PFSK-1 (cell line): ENCODE results near the gene DUS1L.

ENCODE experiments used
- FOXP2 ChIP-seq: optimal IDR thresholded peaks from 2 replicates; pipeline ENCODE3; 2011; ENCODE audit warnings: borderline replicate concordance, control low read depth, inconsistent platforms; ENCODE audit not compliant: insufficient read depth; ENCODE audit errors: extremely low read length, extremely low read depth
- POLR2AphosphoS5 ChIP-seq: IDR thresholded peaks from 2 replicates; pipeline ENCODE4 v1.6.1; 2012; ENCODE audit warnings: low read depth, mild to moderate bottlenecking, control low read depth, low read length, moderate library complexity
- REST ChIP-seq, 2 experiments: IDR thresholded peaks; 2 replicates each; pipeline versions ENCODE4 v1.6.1 to v1.8.0; 2011 to 2012; ENCODE audit warnings: low read depth in 2 of 2, low read length in 2 of 2, control low read depth in 1 of 2, inconsistent platforms in 1 of 2, mild to moderate bottlenecking in 1 of 2, moderate library complexity in 1 of 2; ENCODE audit not compliant: insufficient read depth in 1 of 2
- SIN3A ChIP-seq: IDR thresholded peaks from 2 replicates; pipeline ENCODE4 v1.6.1; 2012; ENCODE audit warnings: mild to moderate bottlenecking, low read length, moderate library complexity, borderline replicate concordance; ENCODE audit not compliant: insufficient read depth
- TAF1 ChIP-seq: IDR thresholded peaks from 2 replicates; pipeline ENCODE4 v1.6.1; 2012; ENCODE audit warnings: low read length, control low read depth, borderline replicate concordance; ENCODE audit not compliant: insufficient read depth

Gene DUS1L

GRCh38 chr17:82086941-82087906 lies 21.6 kb upstream of the DUS1L start:
- TF ChIP-seq REST (IDR thresholded peaks at IDR 0.05; ENCODE audit: insufficient read depth in 1 of 2, low read depth in 2 of 2, low read length in 2 of 2) (no peak), TAF1 (no peak), FOXP2 (no peak), SIN3A (no peak), POLR2AphosphoS5 (no peak)

- no peak; the same call in 1 of the 2 replicates for TF ChIP-seq POLR2AphosphoS5
- TF ChIP-seq FOXP2 = no peak
- no peak for TF ChIP-seq TAF1
- TF ChIP-seq REST (IDR thresholded peaks at IDR 0.05; ENCODE audit: insufficient read depth in 1 of 2, low read depth in 2 of 2, low read length in 2 of 2) = no peak
- TF ChIP-seq SIN3A = no peak
Observed at GRCh38 chr17:82085931-82086764, 20.5 kb upstream of the DUS1L start.

GRCh38 chr17:82085031-82085861 lies 19.6 kb upstream of the DUS1L start:
- TF ChIP-seq REST (IDR thresholded peaks at IDR 0.05; ENCODE audit: insufficient read depth in 1 of 2, low read depth in 2 of 2, low read length in 2 of 2) = no peak
- TF ChIP-seq POLR2AphosphoS5 = peak; percentile 14; the same call in 1 of the 2 replicates

- TF ChIP-seq SIN3A (no peak), POLR2AphosphoS5 (no peak), FOXP2 (no peak), TAF1 (no peak), REST (IDR thresholded peaks at IDR 0.05; ENCODE audit: insufficient read depth in 1 of 2, low read depth in 2 of 2, low read length in 2 of 2) (no peak)
Observed at GRCh38 chr17:82084373-82085030, 18.9 kb upstream of the DUS1L start.
